Activated CD4-positive, alpha-beta T cell treated with anti-CD3 and anti-CD28 coated beads, Interleukin-2, amount 10 ng/mL, durations not matched to agents 7 days and 5 days (primary cell): ENCODE measurements around the gene GRK3. TPM values are rescaled to one million over a fixed set of nuclear protein-coding genes. Genes with fewer than 3 reads are reported as not detected.
"Not testable (repeated sequence)": the region's sequence is repeated elsewhere in the genome, so short reads cannot be mapped to it uniquely, and the experiment has no call there.

Experiments
- CTCF ChIA-PET: fragments of 350-600 bp; sonication (Branson Sonifier 250); formaldehyde crosslinking; loops from one replicate; lab custom pipeline; 2021; ENCODE audit warnings: antibody characterized with exemption; lab: Charles Lee
- POLR2A ChIA-PET: fragments of 350-600 bp; sonication (Branson Sonifier 250); formaldehyde crosslinking; loops from one replicate; lab custom pipeline; 2021; ENCODE audit warnings: antibody characterized with exemption; lab: Charles Lee
- DNase-seq: peaks from one replicate; pipeline ENCODE4 v3.0.0-alpha.2; 2020
- H3K27ac Mint-ChIP-seq: one replicate; pipeline ENCODE4 v1.8.0; 2021; ENCODE audit warnings: mild to moderate bottlenecking, moderate library complexity, mixed read lengths
- H3K27me3 Mint-ChIP-seq: one replicate; pipeline ENCODE4 v1.8.0; 2021; ENCODE audit warnings: mixed read lengths
- H3K36me3 Mint-ChIP-seq: one replicate; pipeline ENCODE4 v1.8.0; 2021; ENCODE audit warnings: low read depth, mixed read lengths
- H3K4me1 Mint-ChIP-seq: one replicate; pipeline ENCODE4 v1.8.0; 2021; ENCODE audit warnings: mixed read lengths
- H3K4me3 Mint-ChIP-seq: one replicate; pipeline ENCODE4 v1.8.0; 2021; ENCODE audit warnings: mild to moderate bottlenecking, moderate library complexity, mixed read lengths
- H3K9me3 Mint-ChIP-seq: one replicate; pipeline ENCODE4 v1.8.0; 2021; ENCODE audit warnings: mixed read lengths
- total RNA-seq, 2 experiments: library from RNA; stranded (reverse); gene quantifications; one replicate each; pipeline ENCODE4 v1.2.3, GENCODE V29; 2021

GRK3 gene
- total RNA-seq, 2 experiments from 2014 or later = 23.4 to 24.2 TPM

DNA sequence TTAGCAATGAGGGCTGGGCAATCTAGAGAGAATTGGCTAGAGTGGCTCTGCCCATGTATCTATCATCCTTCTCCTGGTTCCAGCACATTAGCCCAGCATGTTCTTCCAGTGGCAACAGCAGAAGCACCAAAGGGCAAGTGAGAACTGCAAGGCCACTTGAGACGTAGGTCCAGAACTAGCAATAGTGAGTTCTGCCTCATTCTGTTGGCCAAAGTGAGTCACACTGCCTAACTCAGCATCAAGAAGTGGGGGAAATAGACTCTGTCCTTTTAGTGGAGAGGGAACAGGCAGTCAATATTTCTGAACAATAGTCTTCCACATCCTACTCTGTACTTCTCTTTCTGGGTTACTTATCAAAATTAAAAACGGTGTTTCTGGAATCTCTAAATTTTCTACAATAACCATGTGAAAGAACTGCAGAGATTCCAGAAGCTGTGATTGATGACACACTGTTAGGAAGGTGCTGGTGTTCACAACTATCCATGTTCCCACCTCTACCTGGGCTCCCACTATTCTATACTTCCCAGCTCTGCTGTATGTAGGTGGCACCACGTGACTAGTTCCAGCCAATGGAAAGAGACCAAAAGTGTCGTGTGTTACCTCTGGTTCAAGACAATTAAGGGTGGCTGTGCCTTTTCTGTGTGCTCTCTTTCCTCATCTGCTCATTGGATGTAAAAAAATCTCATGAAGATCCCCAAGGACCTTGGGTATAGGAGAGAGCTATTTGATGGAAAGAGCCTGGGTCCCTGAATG, 23.4 kb upstream of the GRK3 start:
- Mint-ChIP-seq H3K4me1 (peaks cover 14% of the 10 kb centered on the region), H3K9me3 (no peaks in the 10 kb centered on the region), H3K27ac (no peak overlapping the region), H3K4me3 (no peak overlapping the region), H3K36me3 (no peaks in the 10 kb centered on the region), H3K27me3 (no peaks in the 10 kb centered on the region)
- ChIA-PET POLR2A (no interaction called here), CTCF (interaction anchor here (0.5 to 1.8 kb wide), 2 partner anchors 23 to 36 kb away, joined by 3 to 5 read pairs; no protein-coding TSS in a partner anchor)
- no peak for DNase-seq

DNA sequence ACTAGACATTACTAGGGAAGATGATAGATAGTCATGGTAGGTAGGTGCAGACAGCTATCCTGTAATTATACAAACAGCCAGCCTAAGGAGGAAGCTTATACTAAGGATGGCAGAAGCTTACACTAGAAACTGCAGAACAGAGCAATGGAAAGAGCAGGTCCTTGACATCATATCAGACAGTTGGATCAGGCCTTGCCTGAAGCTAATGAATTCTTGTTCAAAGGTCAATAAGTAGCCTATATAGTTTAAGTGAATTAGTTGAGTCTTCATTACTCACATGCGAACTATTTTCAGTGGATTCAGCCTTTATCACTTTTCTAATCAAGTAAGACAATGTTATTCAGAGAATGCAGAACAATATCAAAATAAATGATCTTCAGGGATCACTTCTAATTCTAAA, 22.3 kb upstream of the GRK3 start:
- H3K36me3 Mint-ChIP-seq = no peaks in the 10 kb centered on the region
- no peaks in the 10 kb centered on the region for H3K27me3 Mint-ChIP-seq
- ChIA-PET POLR2A (no interaction called here), CTCF (interaction anchor here (1.8 kb wide), 1 partner anchor 22 kb away, joined by 5 read pairs; no protein-coding TSS in a partner anchor)
- no peak for DNase-seq
- H3K4me1 Mint-ChIP-seq = peaks cover 16% of the 10 kb centered on the region
- no peak overlapping the region for H3K27ac Mint-ChIP-seq
- H3K4me3 Mint-ChIP-seq = no peak overlapping the region
- no peaks in the 10 kb centered on the region for H3K9me3 Mint-ChIP-seq

DNA sequence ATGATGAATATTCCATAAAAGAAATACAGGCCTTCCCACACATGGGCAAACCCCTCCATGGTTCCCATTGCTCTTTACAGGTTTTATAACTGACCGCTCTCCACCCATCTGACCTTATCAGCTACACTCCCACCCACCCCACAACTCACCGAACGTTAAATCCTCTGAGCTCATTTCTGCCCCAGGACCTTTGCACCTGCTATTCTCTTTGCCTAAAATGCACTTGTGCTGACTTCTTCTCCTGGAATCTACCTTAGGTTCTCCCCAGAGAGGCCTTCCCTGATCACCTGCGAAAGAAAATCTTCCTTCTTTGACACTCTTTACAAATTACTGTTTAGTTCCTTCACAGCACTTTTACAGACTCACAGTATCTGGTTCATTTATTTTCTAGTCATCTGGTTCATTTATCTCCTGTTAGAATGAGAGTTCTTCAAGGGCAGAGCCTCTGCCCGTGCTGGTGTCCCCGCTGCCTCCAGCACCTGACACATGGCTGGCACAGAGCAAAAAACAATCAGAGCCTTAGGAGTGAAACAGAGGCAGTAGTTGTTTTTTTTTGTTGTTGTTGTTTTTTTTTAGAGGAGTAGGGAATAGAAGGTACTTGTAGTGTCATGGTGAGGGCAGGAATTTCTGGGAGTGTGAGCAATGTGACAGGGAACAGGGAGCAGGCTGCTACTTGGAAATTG, 21.6 kb upstream of the GRK3 start:
- no peak for DNase-seq
- H3K27ac Mint-ChIP-seq = no peak overlapping the region
- no peaks in the 10 kb centered on the region for H3K27me3 Mint-ChIP-seq
- H3K4me3 Mint-ChIP-seq = no peak overlapping the region
- H3K9me3 Mint-ChIP-seq = no peaks in the 10 kb centered on the region
- CTCF ChIA-PET = interaction anchor here (1.8 kb wide), 1 partner anchor 21 kb away, joined by 5 read pairs; no protein-coding TSS in a partner anchor
- peaks cover 18% of the 10 kb centered on the region for H3K4me1 Mint-ChIP-seq
- POLR2A ChIA-PET = no interaction called here
- H3K36me3 Mint-ChIP-seq = no peaks in the 10 kb centered on the region

GRCh38 chr22:25545146-25545545, 19.3 kb upstream of the GRK3 start:
- no peaks in the 10 kb centered on the region for H3K27me3 Mint-ChIP-seq
- H3K36me3 Mint-ChIP-seq = no peaks in the 10 kb centered on the region
- POLR2A ChIA-PET = no interaction called here
- CTCF ChIA-PET = no interaction called here
- H3K9me3 Mint-ChIP-seq = no peaks in the 10 kb centered on the region
- peaks cover 28% of the 10 kb centered on the region for H3K4me1 Mint-ChIP-seq
- H3K4me3 Mint-ChIP-seq = no peak overlapping the region
- DNase-seq = no peak
- no peak overlapping the region for H3K27ac Mint-ChIP-seq

DNA sequence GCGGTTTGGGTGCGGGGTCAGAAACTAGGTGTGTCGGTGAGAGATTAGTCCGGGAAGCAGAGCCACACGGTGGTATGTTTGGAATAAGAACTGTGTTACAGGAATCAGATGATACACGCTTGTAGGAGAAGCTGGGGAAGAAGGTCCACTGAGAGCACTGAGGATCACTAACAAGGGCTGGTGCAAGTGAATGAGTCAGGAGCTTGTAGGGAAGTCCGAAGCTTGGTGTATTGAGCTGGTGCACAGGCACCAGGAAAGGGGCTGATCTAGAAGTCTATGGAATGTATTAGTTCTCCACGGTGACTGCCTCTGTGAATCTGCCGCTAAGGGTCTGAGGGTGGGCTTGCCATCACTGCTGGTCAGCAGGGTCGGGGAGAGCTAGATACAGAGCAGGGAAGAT, 18.8 kb upstream of the GRK3 start:
- Mint-ChIP-seq H3K27ac (no peak overlapping the region), H3K9me3 (no peaks in the 10 kb centered on the region), H3K4me1 (peaks cover 28% of the 10 kb centered on the region), H3K36me3 (no peaks in the 10 kb centered on the region), H3K4me3 (no peak overlapping the region), H3K27me3 (no peaks in the 10 kb centered on the region)
- no peak for DNase-seq
- ChIA-PET POLR2A (no interaction called here), CTCF (no interaction called here)

GRCh38 chr22:25546242-25546641, 18.2 kb upstream of the GRK3 start:
- POLR2A ChIA-PET = no interaction called here
- H3K4me3 Mint-ChIP-seq = no peak overlapping the region
- no peak overlapping the region for H3K27ac Mint-ChIP-seq

DNA sequence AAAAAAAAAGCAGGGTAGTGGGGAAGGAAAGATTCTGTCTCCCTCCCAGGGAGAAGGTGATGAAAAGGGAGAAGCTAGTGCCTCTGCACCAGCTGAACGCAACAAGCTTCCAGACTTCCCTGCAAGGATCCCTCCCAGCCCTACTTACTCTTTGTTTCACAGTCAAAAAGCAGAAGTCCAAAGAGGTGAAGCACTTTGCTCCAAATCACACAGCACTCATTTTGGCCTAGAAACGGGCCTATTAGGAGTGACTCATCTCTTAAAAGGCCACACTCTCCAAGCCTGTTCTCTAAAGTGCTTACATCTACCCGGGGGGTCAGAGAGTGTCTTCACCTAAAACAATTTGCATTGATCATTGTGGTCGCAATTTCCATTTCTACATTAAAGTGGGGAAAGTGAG, 17.7 kb upstream of the GRK3 start:
- POLR2A ChIA-PET = no interaction called here
- Mint-ChIP-seq H3K4me1 (peaks cover 29% of the 10 kb centered on the region), H3K4me3 (no peak overlapping the region), H3K27me3 (no peaks in the 10 kb centered on the region), H3K9me3 (no peaks in the 10 kb centered on the region), H3K36me3 (no peaks in the 10 kb centered on the region), H3K27ac (no peak overlapping the region)
- DNase-seq = no peak
- CTCF ChIA-PET = no interaction called here

More at GRCh38 chr22:25546242-25546641, 18.2 kb upstream of the GRK3 start:
- DNase-seq = no peak
- no peaks in the 10 kb centered on the region for H3K27me3 Mint-ChIP-seq
- CTCF ChIA-PET = no interaction called here
- peaks cover 28% of the 10 kb centered on the region for H3K4me1 Mint-ChIP-seq
- H3K36me3 Mint-ChIP-seq = no peaks in the 10 kb centered on the region
- H3K9me3 Mint-ChIP-seq = no peaks in the 10 kb centered on the region

DNA sequence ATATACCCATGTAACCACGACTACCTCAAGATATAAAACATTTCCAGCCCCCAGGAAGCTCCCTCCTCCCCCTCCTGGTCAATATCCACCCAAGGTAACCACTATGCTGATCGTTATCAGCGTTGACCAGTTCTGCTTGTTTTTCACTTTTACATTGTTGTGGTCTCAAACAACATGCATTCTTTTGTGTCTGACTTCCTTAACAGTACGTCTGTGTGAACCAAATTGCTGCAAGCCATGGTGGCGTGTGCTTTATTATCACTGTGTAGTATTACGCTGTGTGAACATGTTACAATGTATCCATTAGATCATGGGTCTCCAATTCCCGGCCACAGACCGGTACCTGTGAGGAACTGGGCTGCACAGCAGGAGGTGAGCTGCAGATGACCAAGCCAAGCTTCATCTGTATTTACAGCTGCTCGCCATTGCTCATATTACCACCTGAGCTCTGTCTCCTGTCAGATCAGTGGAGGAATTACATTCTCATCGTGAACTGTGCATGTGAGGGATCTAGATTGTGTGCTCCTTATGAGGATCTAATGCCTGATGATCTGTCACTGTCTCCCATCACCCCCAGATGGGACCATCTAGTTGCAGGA, 15.5 kb upstream of the GRK3 start:
- Mint-ChIP-seq H3K27ac (no peak overlapping the region), H3K4me3 (no peak overlapping the region), H3K9me3 (no peaks in the 10 kb centered on the region), H3K27me3 (peaks cover 2% of the 10 kb centered on the region), H3K36me3 (no peaks in the 10 kb centered on the region), H3K4me1 (peaks cover 23% of the 10 kb centered on the region)
- no peak for DNase-seq
- ChIA-PET POLR2A (no interaction called here), CTCF (interaction anchor here (1.2 kb wide), 1 partner anchor 86 kb away, joined by 3 read pairs; no protein-coding TSS in a partner anchor)

- ChIA-PET POLR2A (no interaction called here), CTCF (no interaction called here)
- no peak for DNase-seq
- Mint-ChIP-seq H3K36me3 (no peaks in the 10 kb centered on the region), H3K27ac (no peak overlapping the region), H3K9me3 (no peaks in the 10 kb centered on the region), H3K27me3 (peaks cover 2% of the 10 kb centered on the region), H3K4me1 (peaks cover 14% of the 10 kb centered on the region), H3K4me3 (no peak overlapping the region)
These were observed 13.1 kb upstream of the GRK3 start for GRCh38 chr22:25551396-25551795.

GRCh38 chr22:25552405-25552804, 12.1 kb upstream of the GRK3 start:
- H3K4me1 Mint-ChIP-seq = peaks cover 13% of the 10 kb centered on the region
- H3K27me3 Mint-ChIP-seq, H3K4me3 Mint-ChIP-seq, POLR2A ChIA-PET, DNase-seq, H3K27ac Mint-ChIP-seq, H3K9me3 Mint-ChIP-seq, CTCF ChIA-PET, H3K36me3 Mint-ChIP-seq: not testable (repeated sequence)

GRCh38 chr22:25553131-25553530, 11.3 kb upstream of the GRK3 start:
- Mint-ChIP-seq H3K9me3 (no peaks in the 10 kb centered on the region), H3K4me3 (no peak overlapping the region), H3K27ac (no peak overlapping the region), H3K27me3 (peaks cover 2% of the 10 kb centered on the region), H3K36me3 (no peaks in the 10 kb centered on the region), H3K4me1 (peaks cover 12% of the 10 kb centered on the region)
- POLR2A ChIA-PET = no interaction called here
- CTCF ChIA-PET = interaction anchor here (1.0 kb wide), 1 partner anchor 9 kb away, joined by 6 read pairs; no protein-coding TSS in a partner anchor
- DNase-seq = no peak

- POLR2A ChIA-PET = no interaction called here
- H3K4me1 Mint-ChIP-seq = peaks cover 6% of the 10 kb centered on the region
- H3K36me3 Mint-ChIP-seq = no peaks in the 10 kb centered on the region
- CTCF ChIA-PET = interaction anchor here (2.8 kb wide), 1 partner anchor 11 kb away, joined by 10 read pairs; the partner anchor contains the start of gene GRK3
- H3K27me3 Mint-ChIP-seq = peaks cover 2% of the 10 kb centered on the region
- H3K4me3 Mint-ChIP-seq = no peak overlapping the region
- no peaks in the 10 kb centered on the region for H3K9me3 Mint-ChIP-seq
- no peak for DNase-seq
- H3K27ac Mint-ChIP-seq = no peak overlapping the region
These were observed 10.2 kb upstream of the GRK3 start for GRCh38 chr22:25554238-25554671.

GRCh38 chr22:25554689-25555088, 9.8 kb upstream of the GRK3 start:
- Mint-ChIP-seq H3K9me3 (no peaks in the 10 kb centered on the region), H3K27ac (no peak overlapping the region), H3K36me3 (no peaks in the 10 kb centered on the region), H3K4me3 (no peak overlapping the region), H3K4me1 (peaks cover 2% of the 10 kb centered on the region), H3K27me3 (peaks cover 2% of the 10 kb centered on the region)
- ChIA-PET CTCF (interaction anchor here (2.8 kb wide), 1 partner anchor 11 kb away, joined by 10 read pairs; the partner anchor contains the start of gene GRK3), POLR2A (no interaction called here)
- no peak for DNase-seq
